Measurements from ENCODE around the gene SPINK1.
A peak's percentile ranks its signal among the peaks of the same experiment; 100 is the strongest.

SPINK1 gene

GRCh38 chr5:147845618-147846017 lies 14.1 kb upstream of the SPINK1 start:
- TF ChIP-seq CTCF (IDR thresholded peaks at IDR 0.05; ENCODE audit: poor library complexity, severe bottlenecking), result no peak
- Histone ChIP-seq H3K4me3 (ENCODE audit: severe bottlenecking) (no peak overlapping the region), H3K4me1 (ENCODE audit: insufficient read depth, poor library complexity, severe bottlenecking) (no peaks in the 10 kb centered on the region), H3K27me3 (ENCODE audit: insufficient read depth, poor library complexity, severe bottlenecking) (peaks cover 8% of the 10 kb centered on the region), H3K36me3 (ENCODE audit: low read depth) (no peaks in the 10 kb centered on the region), H3K27ac (ENCODE audit: poor library complexity, severe bottlenecking) (no peak overlapping the region), H3K9me3 (ENCODE audit: severe bottlenecking) (no peaks in the 10 kb centered on the region)
- ATAC-seq (ENCODE audit: low read depth) (no peak), DNase-seq (ENCODE audit: low spot score) (no peak)

DNA sequence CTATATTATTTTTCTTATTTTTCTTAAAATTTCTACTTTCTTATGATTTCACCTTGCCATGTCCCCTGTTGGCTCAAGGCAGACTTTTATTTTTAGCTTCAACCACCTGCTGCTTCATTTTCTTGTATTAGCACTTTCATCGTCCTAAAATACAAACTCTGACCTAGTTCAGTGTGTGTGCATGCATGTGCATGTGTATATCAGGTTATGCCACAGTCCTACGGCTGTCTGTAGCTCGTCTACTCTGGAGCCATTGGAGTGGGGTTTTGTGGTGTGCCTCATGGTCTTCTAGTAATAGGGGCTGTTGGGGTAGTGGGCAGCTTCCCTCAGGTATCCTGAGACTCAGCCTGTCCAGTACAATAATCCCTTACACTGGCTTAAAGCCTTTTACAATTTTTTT lies 13.4 kb upstream of the SPINK1 start:
- Histone ChIP-seq H3K36me3 (ENCODE audit: low read depth) (no peaks in the 10 kb centered on the region), H3K27me3 (ENCODE audit: insufficient read depth, poor library complexity, severe bottlenecking) (peaks cover 8% of the 10 kb centered on the region), H3K9me3 (ENCODE audit: severe bottlenecking) (no peaks in the 10 kb centered on the region), H3K4me3 (ENCODE audit: severe bottlenecking) (no peak overlapping the region), H3K4me1 (ENCODE audit: insufficient read depth, poor library complexity, severe bottlenecking) (no peaks in the 10 kb centered on the region), H3K27ac (ENCODE audit: poor library complexity, severe bottlenecking) (no peak overlapping the region)
- ATAC-seq (ENCODE audit: low read depth) (no peak), DNase-seq (ENCODE audit: low spot score) (no peak)
- TF ChIP-seq CTCF (IDR thresholded peaks at IDR 0.05; ENCODE audit: poor library complexity, severe bottlenecking), result no peak

DNA sequence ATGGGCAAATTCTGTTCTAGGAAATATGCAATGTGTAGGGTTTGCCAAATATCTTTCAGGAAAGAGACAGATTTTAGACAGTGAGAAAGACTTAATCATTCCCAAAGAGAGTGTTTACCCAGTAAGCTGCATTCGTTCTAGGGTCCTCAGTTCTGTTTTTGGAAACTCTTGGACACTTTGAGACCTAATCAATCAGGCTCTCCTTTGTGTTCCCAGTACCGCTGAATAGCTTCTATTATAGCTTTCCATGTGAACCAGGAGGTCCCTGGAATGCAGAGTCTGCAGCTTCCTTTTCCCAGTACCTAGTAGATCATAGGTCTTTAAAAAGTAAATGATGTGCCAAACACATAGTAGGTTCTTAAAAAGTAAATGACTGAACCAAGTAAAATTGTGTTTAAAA lies 11.4 kb upstream of the SPINK1 start:
- no peaks in the 10 kb centered on the region for H3K9me3 ChIP-seq (ENCODE audit: severe bottlenecking)
- no peak for TF ChIP-seq CTCF (IDR thresholded peaks at IDR 0.05; ENCODE audit: poor library complexity, severe bottlenecking)
- no peak overlapping the region for H3K4me3 ChIP-seq (ENCODE audit: severe bottlenecking)
- peaks cover 8% of the 10 kb centered on the region for H3K27me3 ChIP-seq (ENCODE audit: insufficient read depth, poor library complexity, severe bottlenecking)
- H3K4me1 ChIP-seq (ENCODE audit: insufficient read depth, poor library complexity, severe bottlenecking), result no peaks in the 10 kb centered on the region
- no peaks in the 10 kb centered on the region for H3K36me3 ChIP-seq (ENCODE audit: low read depth)
- no peak for DNase-seq (ENCODE audit: low spot score)
- ATAC-seq (ENCODE audit: low read depth), result no peak
- H3K27ac ChIP-seq (ENCODE audit: poor library complexity, severe bottlenecking), result no peak overlapping the region

GRCh38 chr5:147836439-147836838 lies 5.0 kb upstream of the SPINK1 start:
- Histone ChIP-seq H3K27ac (ENCODE audit: poor library complexity, severe bottlenecking) (no peak overlapping the region), H3K36me3 (ENCODE audit: low read depth) (no peaks in the 10 kb centered on the region), H3K9me3 (ENCODE audit: severe bottlenecking) (no peaks in the 10 kb centered on the region), H3K4me1 (ENCODE audit: insufficient read depth, poor library complexity, severe bottlenecking) (peaks cover 8% of the 10 kb centered on the region), H3K4me3 (ENCODE audit: severe bottlenecking) (no peak overlapping the region), H3K27me3 (ENCODE audit: insufficient read depth, poor library complexity, severe bottlenecking) (peaks cover 1% of the 10 kb centered on the region)
- ATAC-seq (ENCODE audit: low read depth), result no peak
- no peak for TF ChIP-seq CTCF (IDR thresholded peaks at IDR 0.05; ENCODE audit: poor library complexity, severe bottlenecking)
- no peak for DNase-seq (ENCODE audit: low spot score)

- no peaks in the 10 kb centered on the region for H3K27me3 ChIP-seq (ENCODE audit: insufficient read depth, poor library complexity, severe bottlenecking)
- no peaks in the 10 kb centered on the region for H3K9me3 ChIP-seq (ENCODE audit: severe bottlenecking)
- no peak overlapping the region for H3K4me3 ChIP-seq (ENCODE audit: severe bottlenecking)
- H3K36me3 ChIP-seq (ENCODE audit: low read depth), result no peaks in the 10 kb centered on the region
- DNase-seq (ENCODE audit: low spot score) (no peak), ATAC-seq (ENCODE audit: low read depth) (peak; percentile 97)
- peaks cover 8% of the 10 kb centered on the region for H3K4me1 ChIP-seq (ENCODE audit: insufficient read depth, poor library complexity, severe bottlenecking)
- no peak overlapping the region for H3K27ac ChIP-seq (ENCODE audit: poor library complexity, severe bottlenecking)
- TF ChIP-seq CTCF (IDR thresholded peaks at IDR 0.05; ENCODE audit: poor library complexity, severe bottlenecking), result no peak
Measured at GRCh38 chr5:147835386-147835798, 3.9 kb upstream of the SPINK1 start.
